SH-SY5Y (cell line): ENCODE data around the gene ZNF699.

Source experiments
- GATA2 ChIP-seq: IDR thresholded peaks from 2 replicates; pipeline ENCODE4 v1.6.1; 2011; ENCODE audit warnings: mild to moderate bottlenecking, low read depth, low read length
- GATA3 ChIP-seq: IDR thresholded peaks from 2 replicates; pipeline ENCODE4 v1.6.1; 2011; ENCODE audit warnings: low read depth, mild to moderate bottlenecking, low read length, moderate library complexity

Gene ZNF699

GRCh38 chr19:9309139-9309973 is at the start of gene ZNF699:
ZNF699 (minus strand) TSS chr19:9309838; CDS start chr19:9305119, 4,719 bp downstream.
- no peak for TF ChIP-seq GATA3
- TF ChIP-seq GATA2: no peak

GRCh38 chr19:9354651-9355050 is 45.0 kb upstream of the ZNF699 start:
- no peak for TF ChIP-seq GATA3
- TF ChIP-seq GATA2: no peak

- TF ChIP-seq GATA3 (no peak), GATA2 (no peak)
Observed at GRCh38 chr19:9353011-9353410, 43.4 kb upstream of the ZNF699 start.

- TF ChIP-seq GATA3 (no peak), GATA2 (no peak)
Observed at GRCh38 chr19:9352505-9352904, 42.9 kb upstream of the ZNF699 start.

- TF ChIP-seq GATA2: no peak
- no peak for TF ChIP-seq GATA3
Observed at GRCh38 chr19:9348671-9349070, 39.0 kb upstream of the ZNF699 start.

GRCh38 chr19:9348253-9348652 is 38.6 kb upstream of the ZNF699 start:
- TF ChIP-seq GATA2: no peak
- no peak for TF ChIP-seq GATA3

- TF ChIP-seq GATA2 (no peak), GATA3 (no peak)
Observed at GRCh38 chr19:9345005-9345404, 35.4 kb upstream of the ZNF699 start.

- TF ChIP-seq GATA3 (no peak), GATA2 (no peak)
Observed at GRCh38 chr19:9342610-9343304, 33.1 kb upstream of the ZNF699 start.

- TF ChIP-seq GATA2: no peak
- TF ChIP-seq GATA3: no peak
Observed at GRCh38 chr19:9329999-9330398, 20.4 kb upstream of the ZNF699 start.

- TF ChIP-seq GATA2 (no peak), GATA3 (no peak)
Observed at GRCh38 chr19:9324584-9324962, 14.9 kb upstream of the ZNF699 start.

GRCh38 chr19:9323919-9324583 is 14.4 kb upstream of the ZNF699 start, which contains the start of gene ZNF559:
ZNF559 (plus strand) TSS chr19:9324179; CDS start chr19:9338550, 14,371 bp downstream.
- TF ChIP-seq GATA2: no peak
- TF ChIP-seq GATA3: no peak

- no peak for TF ChIP-seq GATA3
- TF ChIP-seq GATA2: no peak
Observed at GRCh38 chr19:9323557-9323918, 13.9 kb upstream of the ZNF699 start.

GRCh38 chr19:9321338-9321737 is 11.7 kb upstream of the ZNF699 start:
- TF ChIP-seq GATA3: no peak
- TF ChIP-seq GATA2: no peak

- TF ChIP-seq GATA3 (no peak), GATA2 (no peak)
Observed at GRCh38 chr19:9313756-9314155, 4.1 kb upstream of the ZNF699 start.

- no peak for TF ChIP-seq GATA2
- TF ChIP-seq GATA3: no peak
Observed at GRCh38 chr19:9309974-9310446, 372 bp upstream of the ZNF699 start.
